ENCODE data around the gene DHFR.
A peak's percentile ranks its signal among the peaks of the same experiment; 100 is the strongest.
"Not testable (repeated sequence)": the region's sequence is repeated elsewhere in the genome, so short reads cannot be mapped to it uniquely, and the experiment has no call there.

Gene DHFR

GRCh38 chr5:80654391-80655230 lies at the start of gene DHFR, which contains the start of gene MSH3:
Gene DHFR (minus strand): TSS chr5:80654983. CDS start chr5:80654489, 494 bp downstream.
Gene MSH3 (plus strand): TSS chr5:80654652. CDS start chr5:80654728, 76 bp downstream.
- DNase-seq (ENCODE audit: low read depth in 2 of 2) = peak; percentile 75 to 78

GRCh38 chr5:80704221-80704620 lies 49.4 kb upstream of the DHFR start:
- DNase-seq (ENCODE audit: low read depth in 2 of 2) = no peak

- DNase-seq (ENCODE audit: low read depth in 2 of 2) = no peak
These were observed 49.0 kb upstream of the DHFR start for GRCh38 chr5:80703747-80704146.

DNA sequence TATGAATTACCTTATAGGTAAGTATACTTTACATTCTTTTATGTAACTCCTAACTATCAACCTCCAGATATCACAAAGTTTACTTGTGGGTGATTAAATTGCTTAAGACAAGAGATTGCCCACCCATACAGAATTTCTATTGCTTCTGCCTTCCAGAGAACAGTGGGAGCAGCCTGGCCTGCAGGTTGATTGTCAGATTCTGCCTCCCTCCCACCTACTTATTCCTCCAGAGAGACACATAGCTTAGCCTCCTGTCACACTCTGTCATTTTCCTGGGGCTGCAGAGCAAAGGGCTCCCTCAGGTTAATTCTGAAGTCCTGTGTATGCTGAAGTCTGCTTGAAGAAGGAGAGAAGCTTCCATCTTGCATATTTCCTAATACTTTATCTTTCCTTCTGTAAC lies 48.5 kb upstream of the DHFR start:
- DNase-seq (ENCODE audit: low read depth in 2 of 2) = no peak

DNA sequence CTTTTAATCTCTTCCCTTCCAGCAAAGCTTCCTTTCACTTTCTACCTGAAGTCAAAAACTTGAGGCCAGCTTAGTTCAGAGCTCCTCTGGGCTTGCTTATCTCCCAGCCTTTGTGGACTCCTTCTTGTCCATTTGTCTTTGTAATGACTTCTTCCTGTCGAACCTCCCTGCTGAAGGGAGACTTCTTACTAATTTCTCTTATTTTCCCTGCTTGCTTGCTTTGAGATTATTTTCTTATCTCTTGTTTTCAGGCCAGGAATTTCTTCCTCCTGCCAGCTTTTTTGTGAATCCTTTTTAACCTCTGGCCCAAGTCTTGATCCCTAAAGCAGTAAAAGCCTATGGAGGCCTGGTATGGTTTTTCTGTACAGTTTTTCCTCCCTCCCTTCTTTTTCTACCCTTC lies 46.8 kb upstream of the DHFR start:
- DNase-seq (ENCODE audit: low read depth in 2 of 2) = no peak

DNA sequence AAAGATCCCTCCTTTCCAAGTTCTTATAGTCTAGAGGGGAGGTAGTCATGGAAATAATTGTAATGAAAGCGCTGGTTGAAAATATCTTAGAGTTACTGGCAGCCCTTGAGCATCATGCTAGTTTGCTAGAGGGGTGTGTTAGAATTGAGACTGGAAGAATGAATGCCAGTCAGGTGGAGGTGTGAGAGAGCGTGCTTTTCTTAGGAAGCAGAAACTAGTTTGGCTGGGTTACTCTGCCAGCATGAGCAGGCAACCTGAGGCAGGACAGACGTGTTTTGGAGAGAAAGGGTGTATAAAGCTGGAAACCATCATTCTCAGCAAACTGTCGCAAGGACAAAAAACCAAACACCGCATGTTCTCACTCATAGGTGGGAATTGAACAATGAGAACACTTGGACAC lies 43.6 kb upstream of the DHFR start:
- DNase-seq (ENCODE audit: low read depth in 2 of 2) = no peak

DNA sequence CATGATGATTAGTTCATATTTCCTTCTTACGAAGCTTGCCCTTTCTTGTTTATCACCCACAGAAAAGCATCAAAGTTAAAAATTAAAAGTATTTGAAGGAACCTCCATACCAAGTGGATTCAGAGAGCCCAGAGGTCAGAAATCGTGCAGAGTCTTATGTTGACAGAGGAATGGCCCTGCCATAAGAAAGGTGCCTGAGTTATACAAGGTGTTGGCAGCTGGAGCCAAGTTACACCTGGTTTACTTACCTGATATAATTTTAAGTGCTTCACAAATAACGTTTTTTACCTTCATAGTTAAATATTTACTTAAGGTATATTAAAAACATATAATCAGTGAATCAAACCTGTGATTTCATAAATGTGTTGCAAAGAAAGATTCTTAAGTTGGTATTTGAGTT lies 42.3 kb upstream of the DHFR start:
- no peak for DNase-seq (ENCODE audit: low read depth in 2 of 2)

DNA sequence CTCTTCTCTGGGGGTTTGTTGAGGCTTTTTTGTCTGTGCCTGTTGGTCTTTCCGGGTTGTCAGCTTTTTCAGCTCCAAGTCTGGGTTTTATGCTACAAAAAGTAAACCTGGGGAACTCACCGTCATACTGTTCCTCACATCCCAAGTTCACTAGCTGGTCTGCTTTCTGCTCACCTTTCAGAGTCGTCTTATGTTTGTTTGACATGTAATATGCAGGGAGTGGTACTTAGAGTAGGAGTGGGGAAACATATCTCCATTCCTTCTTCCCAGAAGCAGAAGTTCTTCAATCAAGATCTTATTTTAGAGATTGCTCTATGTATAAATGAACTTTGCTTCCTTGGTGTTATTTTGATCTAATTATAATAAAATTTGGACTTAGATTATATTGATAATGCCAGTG lies 41.7 kb upstream of the DHFR start:
- no peak for DNase-seq (ENCODE audit: low read depth in 2 of 2)

GRCh38 chr5:80695666-80696065 lies 40.9 kb upstream of the DHFR start:
- no peak for DNase-seq (ENCODE audit: low read depth in 2 of 2)

DNA sequence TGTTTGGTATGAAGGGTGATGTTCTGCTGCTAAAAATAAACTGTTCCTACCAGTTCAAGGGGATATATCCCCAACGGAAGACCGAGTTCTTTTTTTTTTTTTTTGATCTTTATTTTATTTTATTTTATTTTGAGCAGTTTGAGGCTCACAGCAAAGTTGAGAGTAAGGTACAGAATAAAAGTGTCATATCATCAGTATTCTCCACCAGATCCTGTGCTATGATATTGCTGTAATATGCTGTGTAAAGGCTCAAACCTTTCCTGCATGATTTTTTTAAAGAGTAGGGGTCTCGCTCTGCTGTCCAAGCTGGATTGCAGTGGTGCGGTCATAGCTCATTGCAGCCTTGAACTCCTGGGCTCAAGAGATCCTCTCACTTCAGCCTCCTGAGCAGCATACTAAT lies 34.8 kb upstream of the DHFR start:
- DNase-seq (ENCODE audit: low read depth in 2 of 2) = no peak

DNA sequence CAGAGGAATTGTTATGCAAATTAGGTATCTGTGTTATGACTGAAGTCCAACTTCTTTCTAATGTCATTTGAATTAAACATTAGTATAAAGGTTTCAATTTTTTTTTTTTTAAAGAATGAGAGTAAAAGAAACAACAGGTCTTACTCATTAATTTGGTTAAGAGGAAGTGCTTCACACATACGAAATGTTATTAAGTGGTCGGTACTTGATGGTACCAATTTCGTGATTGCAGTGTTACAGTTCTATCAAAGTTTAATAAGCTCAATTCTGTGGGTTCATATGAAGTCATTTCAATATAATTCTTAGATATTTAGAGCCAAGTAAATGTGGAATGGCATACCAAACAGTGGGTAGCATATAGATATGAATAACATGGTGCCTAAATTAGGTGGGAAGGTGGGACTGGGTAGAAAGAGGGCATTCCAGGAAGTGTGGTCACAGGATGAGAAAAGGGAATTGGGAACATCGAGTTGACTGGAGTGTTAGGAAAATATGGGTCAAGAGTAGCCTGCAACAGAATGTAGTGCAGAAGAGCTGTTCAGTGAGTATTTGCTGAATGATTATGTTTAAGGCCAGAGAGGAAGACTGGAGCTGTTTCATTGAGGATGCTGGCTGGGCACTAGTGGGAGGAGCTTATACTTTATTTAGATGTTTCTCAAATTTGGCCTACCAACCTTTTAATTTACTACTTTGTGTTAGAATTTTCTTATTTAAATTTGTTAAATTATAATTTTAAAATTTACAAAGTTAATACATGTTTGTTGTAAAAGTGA lies 34.1 kb upstream of the DHFR start:
- DNase-seq (ENCODE audit: low read depth in 2 of 2) = no peak

GRCh38 chr5:80686757-80687156 lies 32.0 kb upstream of the DHFR start:
- DNase-seq (ENCODE audit: low read depth in 2 of 2) = peak in 1 of 2 experiments; percentile 10

DNA sequence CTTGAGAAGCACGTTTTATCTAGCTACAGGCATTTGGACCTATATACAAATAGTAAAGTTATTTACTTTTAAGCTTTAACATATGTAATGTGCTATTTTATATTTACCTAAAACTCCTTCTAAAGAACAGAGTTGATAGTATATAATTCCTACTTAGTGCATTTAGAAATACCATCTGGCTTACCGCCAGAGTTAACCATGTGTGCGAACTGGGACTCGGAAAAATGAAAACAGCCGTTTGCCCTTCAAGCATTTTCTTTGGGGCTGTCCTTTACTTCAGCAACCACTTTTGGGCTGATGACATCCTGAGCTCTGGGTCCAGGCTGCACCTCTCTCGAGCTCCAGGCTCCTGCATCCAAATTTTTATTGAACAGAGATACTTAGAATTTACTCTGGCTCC lies 21.9 kb upstream of the DHFR start:
- DNase-seq (ENCODE audit: low read depth in 2 of 2) = no peak

- peak; percentile 41 to 46 for DNase-seq (ENCODE audit: low read depth in 2 of 2)
These were observed 17.5 kb upstream of the DHFR start for GRCh38 chr5:80672140-80672736.

- no peak for DNase-seq (ENCODE audit: low read depth in 2 of 2)
These were observed 13.5 kb upstream of the DHFR start for GRCh38 chr5:80668016-80668969.

DNA sequence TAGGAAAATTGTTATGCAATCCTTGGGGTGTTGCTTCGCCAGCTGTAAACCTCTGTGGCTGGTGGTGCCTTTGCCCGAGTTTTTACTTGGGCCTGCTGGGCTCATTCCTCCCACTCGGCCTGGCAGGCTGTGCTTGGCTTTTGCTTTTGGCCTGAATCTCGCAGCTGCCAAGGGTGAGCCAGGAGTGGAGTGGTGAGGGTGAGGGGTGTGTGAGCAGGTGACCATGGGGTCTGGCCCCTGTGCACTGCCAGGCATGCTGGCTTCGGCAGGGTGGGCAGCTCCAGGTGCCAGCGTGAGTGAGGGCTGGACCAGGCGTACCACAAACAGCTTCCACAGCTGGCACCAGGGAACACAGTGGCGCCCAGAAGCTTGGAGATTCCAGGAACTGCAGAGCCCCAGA lies 12.6 kb upstream of the DHFR start:
- no peak for DNase-seq (ENCODE audit: low read depth in 2 of 2)

DNA sequence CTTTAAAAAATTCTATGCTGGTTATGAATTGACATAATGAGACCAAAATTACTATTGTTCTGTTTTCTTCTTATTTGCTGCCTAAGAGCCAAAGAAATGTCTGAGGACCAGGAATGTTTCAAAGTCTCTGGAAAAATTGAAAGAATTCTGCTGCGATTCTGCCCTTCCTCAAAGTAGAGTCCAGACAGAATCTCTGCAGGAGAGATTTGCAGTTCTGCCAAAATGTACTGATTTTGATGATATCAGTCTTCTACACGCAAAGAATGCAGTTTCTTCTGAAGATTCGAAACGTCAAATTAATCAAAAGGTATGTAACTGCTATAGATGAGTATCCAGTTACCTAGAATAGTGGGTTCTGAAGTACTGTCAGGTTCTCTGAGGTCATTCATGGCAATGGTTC lies 10.3 kb upstream of the DHFR start:
- DNase-seq (ENCODE audit: low read depth in 2 of 2) = no peak

DNA sequence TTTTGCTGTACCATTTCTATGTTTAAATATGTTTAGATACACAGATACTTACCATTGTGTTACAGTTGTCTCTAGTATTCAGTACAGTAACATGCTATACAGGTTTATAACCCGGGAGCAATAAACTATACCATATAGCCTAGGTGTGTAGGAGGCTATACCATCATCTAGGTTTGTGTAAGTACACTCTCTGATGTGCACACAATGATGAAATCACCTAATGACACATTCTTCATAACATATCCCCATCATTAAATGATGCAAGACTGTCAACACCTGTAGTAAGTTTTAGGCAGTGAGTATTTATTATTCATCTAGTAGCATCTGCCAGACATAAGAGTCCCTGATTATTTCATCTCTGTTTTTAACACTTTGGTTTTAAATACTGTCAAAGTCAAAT lies 7.3 kb upstream of the DHFR start:
- DNase-seq (ENCODE audit: low read depth in 2 of 2) = no peak

DNA sequence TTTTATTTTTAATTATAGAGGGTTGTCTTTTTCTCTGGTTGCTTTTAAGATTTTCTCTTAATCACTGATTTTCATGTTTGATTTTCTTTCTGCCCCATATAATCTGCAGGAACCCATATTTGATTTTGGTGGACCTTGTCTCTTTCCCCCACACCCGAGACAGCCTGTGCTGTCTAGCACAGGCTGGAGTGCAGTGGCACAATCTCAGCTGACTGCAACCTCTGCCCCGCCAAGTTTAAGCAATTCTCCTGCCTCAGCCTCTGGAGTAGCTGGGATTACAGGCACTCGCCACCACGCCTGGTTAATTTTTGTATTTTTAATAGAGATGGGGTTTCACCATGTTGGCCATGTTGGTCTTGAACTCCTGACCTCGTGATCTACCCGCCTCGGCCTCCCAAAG lies 5.9 kb upstream of the DHFR start:
- not testable (repeated sequence) for DNase-seq (ENCODE audit: low read depth in 2 of 2)

GRCh38 chr5:80659106-80659505 lies 4.3 kb upstream of the DHFR start:
- peak; percentile 7 to 14 for DNase-seq (ENCODE audit: low read depth in 2 of 2)

DNA sequence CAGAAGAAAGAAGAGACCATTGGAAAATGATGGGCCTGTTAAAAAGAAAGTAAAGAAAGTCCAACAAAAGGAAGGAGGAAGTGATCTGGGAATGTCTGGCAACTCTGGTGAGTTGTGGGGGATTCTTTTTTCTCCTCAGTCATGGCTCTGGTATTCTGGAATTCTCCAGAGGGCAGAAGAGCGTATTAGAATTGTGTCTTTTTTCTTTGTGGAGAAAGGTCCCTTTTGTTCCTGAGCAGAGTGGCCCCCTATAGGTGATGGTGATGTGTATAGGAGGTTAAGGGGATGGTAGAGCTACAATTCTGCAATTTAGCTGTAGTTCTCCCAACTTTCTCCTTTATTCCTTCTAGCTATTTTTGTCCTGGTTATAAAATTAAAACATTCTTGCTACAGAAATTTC lies 1.6 kb upstream of the DHFR start:
- peak in 1 of 2 experiments; percentile 12 for DNase-seq (ENCODE audit: low read depth in 2 of 2)

Measured in fibroblast of skin of left quadriceps (primary cell).